Stimulated activated CD8-positive, alpha-beta memory T cell treated with anti-CD3 and anti-CD28 coated beads, Interleukin-4, amount 100 ng/mL, for 1 hour (primary cell): ENCODE results near the gene BMP8B.
A peak's percentile ranks its signal among the peaks of the same experiment; 100 is the strongest.
"Not testable (repeated sequence)": the region's sequence is repeated elsewhere in the genome, so short reads cannot be mapped to it uniquely, and the experiment has no call there.

ENCODE experiments used
- DNase-seq, 2 donors: peaks; one replicate each; pipeline ENCODE4 v3.0.0-alpha.2; 2020; ENCODE audit warnings: low read depth in 2 of 2, low spot score in 1 of 2

The BMP8B gene, protein sequence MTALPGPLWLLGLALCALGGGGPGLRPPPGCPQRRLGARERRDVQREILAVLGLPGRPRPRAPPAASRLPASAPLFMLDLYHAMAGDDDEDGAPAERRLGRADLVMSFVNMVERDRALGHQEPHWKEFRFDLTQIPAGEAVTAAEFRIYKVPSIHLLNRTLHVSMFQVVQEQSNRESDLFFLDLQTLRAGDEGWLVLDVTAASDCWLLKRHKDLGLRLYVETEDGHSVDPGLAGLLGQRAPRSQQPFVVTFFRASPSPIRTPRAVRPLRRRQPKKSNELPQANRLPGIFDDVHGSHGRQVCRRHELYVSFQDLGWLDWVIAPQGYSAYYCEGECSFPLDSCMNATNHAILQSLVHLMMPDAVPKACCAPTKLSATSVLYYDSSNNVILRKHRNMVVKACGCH

DNA sequence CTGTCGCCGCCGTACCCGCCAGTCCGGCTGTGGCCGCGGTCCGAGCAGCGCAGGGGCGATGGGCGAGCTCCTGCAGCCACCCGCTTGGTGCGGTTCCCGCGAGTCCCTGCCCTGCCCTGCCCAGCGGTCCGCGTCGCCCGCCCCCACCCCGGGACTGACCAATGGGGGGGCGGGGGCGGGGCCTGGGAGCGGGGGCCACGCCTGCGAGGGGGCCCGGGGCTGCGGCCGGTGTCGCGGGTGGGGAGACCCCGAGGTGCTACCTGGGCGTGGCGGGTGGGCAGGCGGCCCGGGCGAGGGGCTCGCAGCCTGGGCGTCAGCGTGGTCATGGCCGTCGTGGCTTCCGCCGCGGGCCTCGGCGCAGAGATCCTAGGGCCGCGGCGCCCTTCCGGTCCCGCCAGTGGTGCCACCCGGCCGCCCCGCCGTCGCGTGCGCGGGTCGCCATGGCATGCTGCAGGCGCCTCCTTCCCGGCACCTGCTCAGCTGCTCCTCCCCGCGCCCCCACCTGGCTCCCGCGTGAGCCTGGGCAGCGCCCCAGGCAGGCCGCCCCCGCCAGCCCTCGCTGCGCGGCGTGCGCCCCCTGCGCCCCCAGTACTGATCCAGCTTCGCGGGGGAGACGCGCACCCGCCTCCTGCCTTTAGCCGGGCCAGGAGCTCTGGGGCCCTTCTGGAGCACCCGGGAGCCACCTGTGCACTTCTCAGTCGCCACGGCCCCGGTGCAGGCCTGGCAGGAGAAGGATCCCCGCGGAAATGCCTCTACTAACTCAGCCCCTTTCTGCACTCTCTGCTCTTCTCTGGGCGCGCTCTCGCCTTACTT lies at the start of gene BMP8B:
TSS of gene BMP8B (minus strand) at position 108 of the 813 bp plus-strand sequence. CDS start 380 bp downstream, outside the sequence.
- no peak for DNase-seq

DNA sequence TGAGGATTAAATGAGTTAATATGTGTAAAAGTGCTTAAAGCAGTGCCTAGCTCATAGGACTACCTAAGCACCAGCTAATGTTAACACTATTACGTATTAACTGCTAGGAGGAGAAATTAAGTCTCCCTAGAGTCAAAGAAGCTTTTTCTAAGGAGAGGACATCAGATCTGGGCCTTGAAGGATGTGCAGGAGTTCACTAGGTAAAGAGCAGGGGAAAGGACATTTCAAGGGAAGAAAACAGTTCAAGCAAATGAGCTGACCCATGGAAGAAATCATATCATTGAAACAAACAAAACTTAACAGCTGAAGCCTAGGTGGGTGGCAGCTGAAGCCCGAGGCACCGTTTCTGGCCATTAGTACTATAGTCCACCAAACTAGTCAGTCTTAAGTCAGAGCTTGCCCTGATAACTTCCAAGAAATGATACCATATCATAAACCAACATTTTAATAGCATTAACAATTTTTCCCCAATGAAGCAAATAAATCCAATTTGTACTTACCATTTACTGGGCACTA lies 48.0 kb upstream of the BMP8B start:
- DNase-seq = no peak

- no peak for DNase-seq
Measured at GRCh38 chr1:39835935-39836594, 47.4 kb upstream of the BMP8B start.

- no peak for DNase-seq
Measured at GRCh38 chr1:39835110-39835509, 46.4 kb upstream of the BMP8B start.

GRCh38 chr1:39833621-39834385 lies 45.1 kb upstream of the BMP8B start:
- no peak for DNase-seq

DNA sequence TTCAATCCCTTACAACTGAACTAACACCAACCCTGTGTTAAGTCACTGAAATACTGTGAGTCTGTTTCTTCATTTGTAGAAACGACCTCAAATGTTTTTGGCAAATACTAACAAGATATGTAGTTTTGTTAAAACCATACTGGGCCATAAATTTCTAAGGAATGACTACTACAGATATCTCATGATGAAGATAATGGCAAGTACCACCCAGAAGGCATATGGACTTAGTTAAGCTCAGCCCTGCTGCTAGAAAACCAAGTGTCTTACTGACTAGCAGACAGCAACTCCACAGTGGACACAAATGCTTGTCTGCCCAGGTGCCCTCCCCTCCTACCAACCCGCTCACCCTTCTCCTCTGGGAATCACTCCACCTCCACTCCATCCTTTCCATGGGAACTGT lies 44.5 kb upstream of the BMP8B start:
- DNase-seq = no peak

DNA sequence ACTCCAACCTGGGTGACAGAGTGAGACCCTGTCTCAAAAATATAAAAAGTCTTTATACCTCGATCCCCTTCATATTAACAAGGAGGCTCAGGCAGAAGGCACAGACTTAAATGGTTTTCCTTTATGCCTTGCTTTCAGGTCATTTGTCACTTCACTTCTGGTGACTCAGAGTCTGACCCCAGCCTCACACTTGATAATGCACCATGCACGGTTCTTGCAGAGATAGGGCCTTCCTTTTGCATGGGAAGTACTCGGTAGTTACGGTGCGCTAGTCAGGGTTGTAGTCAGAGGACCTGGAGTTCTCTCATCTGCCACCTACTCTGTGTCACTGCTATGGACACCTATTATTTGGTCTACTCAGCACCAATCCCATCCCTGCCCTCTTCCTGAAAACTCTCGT lies 43.6 kb upstream of the BMP8B start:
- DNase-seq = no peak

DNA sequence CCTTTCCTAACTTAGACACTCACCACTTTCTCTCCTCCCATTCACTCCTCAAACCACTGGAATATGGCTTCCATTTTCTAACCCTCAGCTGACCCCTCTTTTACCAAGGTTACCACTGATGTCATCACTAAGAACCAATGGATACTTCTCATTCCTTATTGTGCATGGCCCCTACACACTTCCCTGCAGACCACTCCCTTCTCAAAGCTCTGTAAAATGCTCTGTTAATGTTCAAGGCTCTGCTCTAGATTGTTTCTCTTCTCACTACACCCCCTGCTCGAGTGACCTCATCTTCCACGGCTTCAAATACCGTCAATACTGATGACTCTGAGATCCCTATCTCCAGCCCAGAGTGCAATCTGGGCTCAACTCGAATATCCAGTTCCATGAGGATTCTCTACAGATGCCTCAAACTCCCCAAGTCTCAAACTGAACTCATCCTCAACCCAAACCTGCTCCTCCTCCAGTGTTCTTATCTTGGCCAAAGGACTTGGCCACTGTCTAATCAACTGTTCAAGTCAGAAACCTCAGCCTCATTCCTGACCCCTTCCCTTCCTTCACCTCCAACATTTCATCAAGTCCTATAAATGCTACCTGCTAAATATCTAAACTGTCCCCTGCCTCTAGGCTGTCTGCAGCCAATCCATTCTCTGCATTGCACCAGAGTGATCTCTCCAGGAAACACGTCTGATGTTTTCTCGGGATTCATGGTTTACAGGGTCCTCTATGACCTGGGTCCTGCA lies 41.3 kb upstream of the BMP8B start:
- no peak for DNase-seq

- no peak for DNase-seq
Measured at GRCh38 chr1:39828734-39829133, 40.1 kb upstream of the BMP8B start.

DNA sequence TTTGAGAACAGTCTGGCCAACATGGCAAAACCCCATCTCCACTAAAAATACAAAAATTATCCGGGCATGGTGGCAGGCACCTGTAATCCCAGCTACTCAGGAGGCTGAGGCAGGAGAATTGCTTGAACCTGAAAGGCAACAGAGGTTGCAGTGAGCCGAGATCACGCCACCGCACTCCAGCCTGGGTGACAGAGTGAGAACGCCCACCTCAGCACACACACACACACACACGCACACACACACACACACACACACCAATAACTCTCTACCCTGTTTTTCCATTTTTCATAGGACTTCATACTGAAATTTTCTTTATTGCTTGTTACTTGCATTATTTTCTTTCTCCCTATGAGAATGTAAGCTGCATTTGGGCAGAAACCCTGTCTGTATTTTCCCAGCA lies 39.6 kb upstream of the BMP8B start:
- not testable (repeated sequence) for DNase-seq

- no peak for DNase-seq
Measured at GRCh38 chr1:39827201-39827600, 38.5 kb upstream of the BMP8B start.

DNA sequence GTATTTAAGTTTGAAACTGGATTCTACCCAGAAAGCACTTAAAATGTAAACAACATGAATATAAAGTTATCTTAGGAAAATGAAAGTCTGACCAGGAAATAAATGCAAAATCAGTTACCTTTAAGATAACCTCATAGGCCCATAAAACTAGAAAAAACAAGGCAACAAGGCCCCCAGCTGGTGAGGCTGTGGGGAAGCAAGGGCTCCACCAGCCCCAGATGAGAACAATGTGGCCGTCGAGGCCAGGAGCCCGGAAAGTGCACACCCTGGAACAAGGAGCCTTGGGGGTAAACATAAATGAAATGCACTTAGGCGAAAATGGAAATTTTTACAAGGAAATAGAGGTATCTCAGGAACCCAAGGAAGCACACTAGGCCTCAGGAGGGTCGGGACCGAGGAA lies 37.9 kb upstream of the BMP8B start:
- DNase-seq = no peak

GRCh38 chr1:39825432-39825941 lies 36.8 kb upstream of the BMP8B start:
- no peak for DNase-seq

- not testable (repeated sequence) for DNase-seq
Measured at GRCh38 chr1:39823450-39823849, 34.8 kb upstream of the BMP8B start.

GRCh38 chr1:39822146-39822545 lies 33.5 kb upstream of the BMP8B start:
- DNase-seq = no peak

GRCh38 chr1:39819091-39819812 lies 30.6 kb upstream of the BMP8B start:
- no peak for DNase-seq

- DNase-seq = no peak
Measured at GRCh38 chr1:39818482-39818881, 29.8 kb upstream of the BMP8B start.

DNA sequence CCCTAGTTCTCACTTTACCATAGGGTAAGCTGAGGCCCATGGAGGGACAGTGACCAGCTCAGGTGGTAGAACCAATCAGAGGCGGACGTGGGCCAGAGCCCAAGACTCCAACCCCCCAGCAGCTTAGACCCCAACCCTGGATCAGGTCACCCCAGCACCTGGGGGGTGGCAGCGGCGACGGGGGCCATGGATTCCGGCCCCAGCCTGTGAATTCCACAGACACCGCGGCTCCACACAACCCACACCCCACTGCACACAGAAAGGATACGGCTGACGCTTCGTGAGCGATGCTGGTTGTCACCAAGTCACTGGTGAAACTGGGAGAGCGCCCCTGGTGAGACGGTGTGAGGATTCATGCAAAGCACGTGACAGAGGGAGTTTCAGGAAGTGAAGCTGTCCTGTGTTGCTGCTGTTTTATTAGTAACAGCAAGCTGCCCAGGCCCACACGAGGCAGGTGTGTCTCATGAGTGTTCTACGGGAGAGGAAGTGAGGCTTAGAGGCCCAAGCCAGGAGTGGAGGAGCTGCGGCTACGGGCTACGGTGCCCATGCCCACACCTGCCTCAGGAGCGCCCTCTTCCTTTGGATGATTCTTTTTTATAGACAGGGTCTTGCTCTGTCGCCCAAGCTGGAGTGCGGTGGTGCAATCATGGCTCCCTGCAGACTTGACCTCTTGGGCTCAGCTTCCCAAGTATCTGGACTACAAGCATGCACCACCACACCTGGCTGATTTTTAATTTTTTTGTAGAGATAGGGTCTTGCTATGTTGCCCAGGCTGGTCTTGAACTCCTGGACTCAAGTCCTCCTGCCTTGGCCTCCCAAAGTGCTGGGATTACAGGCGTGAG lies 28.6 kb upstream of the BMP8B start:
- DNase-seq = peak; percentile 18 to 20
